Fibroblast of skin of right quadriceps (primary cell): ENCODE measurements around the gene SMARCA4.
"Not testable (repeated sequence)": the region's sequence is repeated elsewhere in the genome, so short reads cannot be mapped to it uniquely, and the experiment has no call there.

Experiments
- DNase-seq: peaks from one replicate; pipeline ENCODE4 v3.0.0-alpha.2; 2013

The SMARCA4 gene

DNA sequence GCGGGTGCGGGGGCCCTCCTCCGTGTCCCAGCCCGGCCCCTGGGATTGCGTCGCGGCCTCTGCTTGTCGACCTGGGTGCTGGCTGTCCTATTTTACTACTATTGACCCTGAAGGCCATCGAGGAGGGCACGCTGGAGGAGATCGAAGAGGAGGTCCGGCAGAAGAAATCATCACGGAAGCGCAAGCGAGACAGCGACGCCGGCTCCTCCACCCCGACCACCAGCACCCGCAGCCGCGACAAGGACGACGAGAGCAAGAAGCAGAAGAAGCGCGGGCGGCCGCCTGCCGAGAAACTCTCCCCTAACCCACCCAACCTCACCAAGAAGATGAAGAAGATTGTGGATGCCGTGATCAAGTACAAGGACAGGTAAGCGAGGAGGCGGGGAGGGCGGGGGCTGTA is 80.4 kb downstream of the SMARCA4 start:
- DNase-seq = no peak

DNA sequence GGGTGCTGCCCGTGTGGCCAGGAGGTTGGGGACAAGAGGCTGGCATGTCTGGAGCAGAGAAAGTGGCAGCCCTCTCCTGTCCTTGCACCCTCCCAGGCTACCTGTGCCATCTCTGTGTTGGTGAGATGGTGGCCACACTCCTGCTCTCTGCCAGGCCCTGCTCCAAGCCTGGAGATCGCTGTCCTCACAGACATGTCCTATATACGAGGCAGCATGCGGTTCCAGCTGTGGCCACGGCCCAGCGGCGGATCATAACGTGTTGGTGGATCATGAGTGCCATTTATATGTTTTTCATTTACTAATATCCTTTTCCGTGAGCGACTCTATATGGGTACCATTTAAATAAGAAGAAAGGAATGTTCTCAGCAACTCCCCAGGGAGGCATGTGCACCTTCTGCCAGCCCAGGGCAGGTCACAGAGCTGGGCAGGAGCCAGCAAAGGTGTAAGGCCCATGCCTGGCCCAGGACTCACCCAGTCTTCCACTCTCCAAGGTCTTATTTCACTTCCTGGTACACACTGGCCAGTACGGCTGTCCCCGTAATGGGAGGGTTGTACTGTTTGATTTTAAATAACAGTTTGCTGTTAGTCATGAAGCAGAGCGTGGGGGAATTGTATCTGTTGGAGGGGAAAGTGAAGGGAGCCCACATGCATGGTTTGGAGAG is 81.3 kb downstream of the SMARCA4 start:
- DNase-seq = no peak

DNA sequence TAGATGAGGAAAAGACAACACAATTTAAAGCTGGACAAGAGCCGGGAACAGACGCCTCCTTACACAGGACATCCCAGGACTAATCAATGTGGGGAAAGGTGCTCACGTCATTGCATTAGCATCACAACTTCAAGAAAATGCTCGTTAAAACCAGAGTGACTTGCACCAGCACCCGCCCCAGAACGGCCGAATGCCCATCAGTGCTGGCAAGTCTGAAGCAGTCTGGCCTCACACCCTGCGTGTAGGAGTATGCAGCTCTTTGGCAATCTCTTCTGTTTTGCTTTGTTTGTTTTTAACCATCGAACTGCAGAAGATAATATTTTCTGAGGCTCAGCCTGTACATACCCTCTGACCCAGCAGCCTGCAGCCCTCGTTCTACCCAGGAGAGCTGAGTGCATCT is 83.6 kb downstream of the SMARCA4 start:
- no peak for DNase-seq

DNA sequence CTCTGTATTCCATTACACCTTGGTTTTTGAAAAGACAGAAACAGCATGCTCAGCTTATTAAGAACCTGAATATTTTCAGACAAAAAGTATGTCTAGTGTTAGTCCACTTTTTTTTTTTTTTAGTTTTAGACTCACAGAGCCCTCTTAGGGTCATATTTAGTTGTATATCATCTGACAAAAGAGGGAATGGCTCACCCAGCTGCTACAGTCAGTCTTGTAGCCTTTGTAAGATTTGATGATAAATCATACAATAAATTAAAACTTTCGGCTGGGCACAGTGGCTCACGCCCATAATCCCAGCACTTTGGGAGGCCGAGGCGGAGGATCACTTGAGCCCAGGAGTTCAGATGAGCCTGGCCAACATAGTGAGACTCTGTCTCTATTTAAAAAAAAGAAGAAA is 84.7 kb downstream of the SMARCA4 start:
- no peak for DNase-seq

DNA sequence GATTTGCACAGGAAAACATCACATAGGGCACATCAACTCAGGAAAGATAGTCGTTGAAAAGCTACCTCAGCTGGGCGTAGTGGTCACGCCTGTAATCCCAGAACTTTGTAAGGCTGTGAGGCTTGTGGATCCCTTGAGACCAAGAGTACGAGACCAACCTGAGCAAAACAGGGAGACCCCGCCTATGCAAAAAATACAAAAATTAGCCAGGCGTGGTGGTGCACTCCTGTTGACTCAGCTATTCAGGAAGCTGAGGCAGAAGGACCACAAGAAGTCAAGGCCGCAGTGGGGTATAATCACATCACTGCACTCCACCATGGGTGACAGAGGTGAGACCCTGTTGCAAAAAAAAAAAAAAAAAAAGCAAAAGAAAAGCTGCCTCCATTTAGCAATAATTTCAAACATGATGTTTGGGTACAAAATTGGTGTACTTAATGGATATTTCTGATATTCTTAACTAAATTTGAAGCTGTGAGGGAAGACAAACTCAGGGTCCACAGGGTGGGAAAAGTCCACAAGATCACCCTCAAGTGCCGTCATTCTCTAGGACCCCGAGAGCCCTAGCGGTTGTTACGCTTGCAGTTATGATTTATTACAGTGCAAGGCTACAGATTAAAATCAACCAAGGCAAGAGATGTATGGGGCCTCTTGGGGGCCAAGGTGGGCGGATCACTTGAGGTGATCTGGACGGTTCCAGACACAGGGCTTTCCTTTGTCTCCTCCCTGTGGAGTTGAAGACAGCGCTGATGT is 86.0 kb downstream of the SMARCA4 start:
- no peak for DNase-seq

DNA sequence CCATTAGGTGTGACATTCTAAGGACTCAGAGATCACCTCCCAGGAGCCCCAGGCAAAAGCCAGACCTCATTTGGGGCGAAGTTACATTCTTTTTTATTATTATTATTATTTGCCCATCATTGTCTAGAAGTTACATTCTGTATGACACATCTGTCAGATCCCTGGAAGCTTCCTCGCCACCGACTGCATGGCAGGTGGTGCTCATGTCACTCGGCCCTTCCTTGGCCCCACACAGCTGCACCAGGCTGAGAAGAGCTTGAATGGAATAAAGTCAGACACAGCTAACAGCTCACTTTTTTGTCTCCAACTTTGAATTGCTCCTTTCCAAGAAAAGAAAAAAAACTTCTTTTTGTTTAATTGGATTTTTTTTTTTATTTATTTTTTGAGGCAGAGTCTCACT is 87.0 kb downstream of the SMARCA4 start:
- no peak for DNase-seq

DNA sequence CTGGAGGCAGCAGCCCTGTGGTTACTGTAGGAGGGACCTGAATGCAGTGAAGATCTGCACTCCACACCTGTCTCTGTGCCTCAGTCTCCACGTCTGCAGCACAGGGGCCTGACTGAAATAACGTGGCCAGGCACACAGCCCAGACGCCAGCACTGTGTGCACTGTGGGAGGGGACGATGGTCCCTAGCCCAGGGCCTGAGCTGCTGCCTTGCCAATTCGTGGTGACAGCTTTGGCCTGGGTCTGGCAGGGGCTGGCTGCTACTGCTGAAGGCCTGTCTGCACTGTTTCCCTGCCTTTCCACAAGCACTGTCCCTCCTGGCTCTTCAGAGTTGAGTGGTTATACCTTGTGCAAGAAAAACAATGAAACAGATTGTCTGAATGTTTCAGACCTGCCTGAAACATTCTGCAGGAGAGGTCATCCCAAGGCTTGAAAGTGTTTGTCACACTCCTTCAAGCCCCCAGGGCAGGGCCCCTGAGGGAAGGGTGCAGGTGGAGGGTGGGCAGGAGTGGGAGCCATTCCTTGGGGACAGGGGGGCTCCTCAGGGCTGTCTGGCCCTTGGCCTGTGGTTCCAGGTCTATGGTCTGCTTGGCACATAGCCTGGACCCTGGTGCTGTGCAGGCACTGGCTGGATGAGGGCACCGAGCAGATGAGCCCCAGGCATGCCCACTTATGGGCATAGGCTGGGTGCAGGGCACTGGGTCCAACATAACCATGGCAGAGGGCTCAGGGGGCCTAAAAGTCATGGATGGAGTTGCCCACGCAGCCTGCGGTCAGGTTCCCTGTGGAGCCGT is 89.7 kb downstream of the SMARCA4 start:
- DNase-seq = no peak

DNA sequence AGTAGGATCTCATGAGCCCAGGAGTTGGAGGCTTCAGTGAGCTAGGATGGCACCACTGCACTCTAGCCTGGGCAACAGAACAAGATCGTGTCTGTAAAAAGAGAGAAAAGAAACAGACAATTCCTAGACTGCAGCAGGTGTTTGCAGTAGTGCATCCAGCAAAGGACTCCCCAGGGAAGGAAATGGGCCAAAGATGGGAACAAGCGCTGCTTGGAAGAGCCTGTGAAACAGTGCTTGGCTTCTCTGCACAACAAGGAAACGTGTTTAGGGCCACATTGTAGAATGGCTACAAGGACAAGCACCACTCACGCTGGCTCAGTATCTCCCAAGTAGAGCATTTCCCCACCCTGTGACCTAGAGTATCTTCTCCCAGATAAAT is 93.0 kb downstream of the SMARCA4 start:
- DNase-seq = no peak

DNA sequence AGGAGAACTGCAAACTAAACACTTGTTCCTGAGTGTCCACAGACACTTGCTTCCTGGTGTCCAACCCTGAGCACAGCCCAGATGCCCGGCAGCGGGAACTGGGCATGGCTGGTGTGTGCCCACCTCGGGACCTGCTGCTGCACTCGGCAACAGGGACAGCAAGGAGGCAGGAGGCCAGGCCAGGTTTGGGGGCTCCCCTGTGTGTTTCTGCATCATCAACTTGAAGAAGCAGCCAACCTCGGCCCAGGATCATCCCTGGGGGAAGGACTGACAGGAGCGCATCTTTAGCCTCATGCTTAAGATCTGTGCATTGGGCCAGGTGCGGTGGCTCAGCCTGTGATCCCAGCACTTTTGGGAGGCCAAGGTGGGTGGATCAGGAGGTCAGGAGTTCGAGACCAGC is 93.4 kb downstream of the SMARCA4 start:
- no peak for DNase-seq

DNA sequence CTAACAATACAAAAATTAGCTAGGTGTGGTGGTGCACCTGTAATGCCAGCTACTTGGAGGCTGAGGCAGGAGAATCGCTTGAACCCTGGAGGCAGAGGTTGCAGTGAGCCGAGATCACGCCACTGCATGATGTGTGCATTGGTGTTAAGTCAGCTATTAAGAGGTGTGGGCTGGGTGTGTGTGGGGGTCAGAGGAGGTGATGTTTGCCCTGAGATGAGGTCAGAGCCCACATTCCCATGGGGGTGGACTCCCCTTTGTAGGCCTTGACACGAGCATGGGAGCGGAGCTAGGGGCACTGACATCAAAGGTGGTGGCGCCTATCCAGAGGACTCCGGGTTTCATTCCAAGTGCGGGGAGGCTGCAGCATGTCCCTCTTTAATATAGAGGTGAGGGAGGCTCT is 93.8 kb downstream of the SMARCA4 start:
- DNase-seq = no peak

DNA sequence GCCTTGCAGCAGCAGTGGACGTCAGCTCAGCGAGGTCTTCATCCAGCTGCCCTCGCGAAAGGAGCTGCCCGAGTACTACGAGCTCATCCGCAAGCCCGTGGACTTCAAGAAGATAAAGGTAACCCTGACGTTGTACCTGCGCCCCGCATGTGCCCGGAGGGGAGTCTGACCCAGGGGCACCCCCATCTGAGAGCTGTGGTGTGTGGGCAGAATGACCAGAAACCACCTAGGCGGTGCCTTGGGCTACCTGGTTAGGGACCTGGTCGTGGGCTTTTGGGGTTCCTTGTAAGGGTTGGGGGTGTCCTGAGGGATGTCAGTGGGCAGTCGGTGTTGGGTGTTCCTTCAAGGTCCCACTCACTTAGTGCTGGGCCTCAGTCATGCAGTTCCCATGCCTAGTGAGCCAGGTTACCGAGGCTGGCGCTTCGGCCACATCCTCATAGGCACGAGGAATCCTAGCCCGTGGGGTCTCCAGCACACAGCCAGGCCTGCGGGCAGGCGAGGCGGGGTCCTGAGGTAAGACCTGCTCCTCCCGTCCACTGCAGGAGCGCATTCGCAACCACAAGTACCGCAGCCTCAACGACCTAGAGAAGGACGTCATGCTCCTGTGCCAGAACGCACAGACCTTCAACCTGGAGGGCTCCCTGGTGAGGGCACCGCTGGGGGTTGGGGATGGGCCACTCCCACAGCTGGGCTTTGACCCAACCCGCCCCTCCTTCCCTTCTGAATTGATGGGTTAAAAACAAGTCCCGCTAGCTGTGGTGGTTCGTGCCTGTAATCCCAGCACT is 97.6 kb downstream of the SMARCA4 start:
- DNase-seq = no peak

DNA sequence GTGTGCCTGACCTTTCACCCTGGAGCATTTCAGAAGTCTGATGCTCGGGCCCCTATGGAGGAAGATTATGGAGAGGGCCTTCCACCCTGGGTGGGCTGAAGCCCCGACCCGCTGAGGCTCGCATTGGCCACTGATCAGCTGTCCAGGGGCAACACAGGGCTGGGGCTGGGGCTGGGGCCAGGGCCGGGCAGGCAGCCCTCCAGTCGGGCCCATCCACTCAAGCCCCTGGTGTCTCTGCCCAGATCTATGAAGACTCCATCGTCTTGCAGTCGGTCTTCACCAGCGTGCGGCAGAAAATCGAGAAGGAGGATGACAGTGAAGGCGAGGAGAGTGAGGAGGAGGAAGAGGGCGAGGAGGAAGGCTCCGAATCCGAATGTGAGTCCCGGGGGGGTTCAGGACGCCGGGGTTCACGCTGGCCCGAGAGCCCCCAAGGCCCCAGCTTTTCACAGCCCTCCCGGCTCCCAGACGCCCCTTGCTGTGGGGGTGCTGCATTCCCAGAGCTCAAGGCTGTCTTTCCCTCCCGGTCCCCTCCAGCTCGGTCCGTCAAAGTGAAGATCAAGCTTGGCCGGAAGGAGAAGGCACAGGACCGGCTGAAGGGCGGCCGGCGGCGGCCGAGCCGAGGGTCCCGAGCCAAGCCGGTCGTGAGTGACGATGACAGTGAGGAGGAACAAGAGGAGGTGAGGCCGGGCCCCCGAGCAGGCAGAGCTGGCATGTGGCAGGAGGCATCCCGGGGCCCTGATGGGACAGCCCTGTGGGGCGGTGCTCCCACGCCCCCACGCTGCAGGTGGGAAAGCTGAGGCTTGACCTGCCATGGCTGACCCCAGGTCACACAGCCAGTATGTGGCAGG is 98.9 kb downstream of the SMARCA4 start:
- no peak for DNase-seq

DNA sequence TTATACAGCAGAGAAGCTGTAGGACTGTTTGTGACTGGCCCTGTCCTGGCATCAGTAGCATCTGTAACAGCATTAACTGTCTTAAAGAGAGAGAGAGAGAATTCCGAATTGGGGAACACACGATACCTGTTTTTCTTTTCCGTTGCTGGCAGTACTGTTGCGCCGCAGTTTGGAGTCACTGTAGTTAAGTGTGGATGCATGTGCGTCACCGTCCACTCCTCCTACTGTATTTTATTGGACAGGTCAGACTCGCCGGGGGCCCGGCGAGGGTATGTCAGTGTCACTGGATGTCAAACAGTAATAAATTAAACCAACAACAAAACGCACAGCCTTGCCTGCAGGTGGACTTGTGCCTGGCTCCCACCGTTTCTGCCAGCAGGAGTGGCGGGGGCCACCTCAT is 101.1 kb downstream of the SMARCA4 start:
- no peak for DNase-seq

DNA sequence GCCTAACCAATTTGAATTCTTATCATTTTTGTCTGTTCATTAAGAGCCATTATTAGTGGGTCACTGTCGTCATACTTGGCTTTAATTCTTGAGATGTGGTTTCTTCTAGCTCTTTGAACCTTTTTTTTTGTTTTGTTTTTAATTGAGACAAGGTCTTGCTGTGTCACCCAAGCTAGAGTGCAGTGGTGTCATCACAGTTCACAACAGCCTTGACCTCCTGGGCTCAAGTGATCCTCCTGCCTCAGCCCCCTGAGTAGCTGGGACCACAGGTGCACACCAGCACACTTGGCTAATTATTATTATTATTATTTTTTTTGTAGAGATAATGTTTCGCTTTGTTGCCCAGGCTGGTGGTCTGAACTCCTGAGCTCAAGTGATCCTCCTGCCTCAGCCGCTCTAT is 102.6 kb downstream of the SMARCA4 start:
- DNase-seq = no peak

DNA sequence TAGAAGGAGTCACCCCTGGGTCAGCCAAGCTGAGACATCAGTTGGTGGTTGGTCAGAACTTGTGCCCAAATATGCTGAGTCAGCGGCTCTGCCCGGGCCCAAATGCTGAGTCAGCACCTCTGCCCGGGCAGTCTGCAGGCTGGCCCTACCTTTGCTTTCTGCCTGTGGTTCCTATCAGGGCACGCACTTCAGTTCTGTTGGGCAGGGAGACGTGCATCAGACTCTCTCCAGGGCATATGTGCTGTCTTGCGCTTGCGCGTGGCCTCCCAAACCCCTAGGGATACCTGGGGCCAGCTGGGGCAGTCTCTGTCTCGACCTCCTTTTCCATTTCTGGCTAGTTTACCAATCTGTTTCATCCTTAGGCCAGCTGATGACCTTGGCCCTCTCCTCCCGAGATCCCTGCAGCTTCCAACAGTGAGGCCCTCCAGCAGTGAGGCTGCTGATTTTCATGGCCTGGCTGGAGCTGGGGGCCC is 104.0 kb downstream of the SMARCA4 start:
- DNase-seq = no peak

DNA sequence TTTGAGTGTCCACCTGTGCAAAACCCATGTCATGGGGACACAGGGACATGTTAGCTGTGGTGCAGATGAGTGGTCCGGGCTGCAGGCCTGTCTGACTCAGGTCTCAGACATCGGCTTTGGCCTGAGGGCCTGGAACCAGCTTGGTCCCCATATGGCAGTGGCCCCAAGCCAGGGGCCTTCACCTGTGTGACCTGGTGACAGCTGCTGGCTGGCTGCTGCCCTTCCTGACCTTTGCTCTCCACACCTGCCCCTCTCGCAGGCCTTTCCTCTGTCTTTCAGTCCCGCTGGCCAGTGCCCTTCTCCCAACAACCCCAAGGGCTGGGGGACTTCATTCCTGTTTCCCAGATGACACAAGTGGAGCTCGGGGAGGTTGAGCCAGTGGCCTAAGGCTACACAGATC is 105.5 kb downstream of the SMARCA4 start:
- no peak for DNase-seq

DNA sequence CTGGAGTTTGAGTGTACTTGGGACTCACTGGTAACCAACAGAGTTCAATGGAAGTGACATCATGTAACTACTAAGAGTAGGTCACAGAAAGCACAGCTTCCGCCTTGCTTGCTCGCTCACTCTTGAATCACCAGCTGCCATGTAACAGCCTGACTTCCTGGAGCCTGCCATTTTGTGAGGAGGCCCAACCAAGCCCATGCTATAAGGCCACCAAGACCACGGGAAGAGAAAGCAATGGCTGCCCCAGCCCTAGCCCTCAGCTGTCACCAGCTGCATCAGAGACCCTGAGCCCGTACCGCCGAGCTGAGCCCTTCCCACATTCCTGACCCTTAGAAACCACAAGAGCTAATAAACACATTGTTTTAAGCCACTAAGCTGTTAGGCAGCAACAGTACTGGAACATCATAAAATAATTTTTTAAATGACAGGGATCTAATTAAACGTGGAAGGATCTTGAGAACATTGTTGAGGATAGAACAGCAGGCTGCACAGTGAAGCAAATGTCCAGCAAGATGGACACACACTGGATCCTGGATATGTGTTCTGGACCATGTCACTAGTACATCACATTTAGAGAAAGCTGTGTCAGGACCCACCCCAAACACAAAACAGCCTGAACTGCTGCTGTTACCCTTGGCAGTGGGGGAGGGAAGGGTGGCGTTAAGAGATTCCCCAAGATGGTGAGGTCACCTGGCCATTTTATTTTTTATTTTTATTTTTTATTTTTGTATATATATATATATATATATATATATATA is 106.7 kb downstream of the SMARCA4 start:
- no peak for DNase-seq

DNA sequence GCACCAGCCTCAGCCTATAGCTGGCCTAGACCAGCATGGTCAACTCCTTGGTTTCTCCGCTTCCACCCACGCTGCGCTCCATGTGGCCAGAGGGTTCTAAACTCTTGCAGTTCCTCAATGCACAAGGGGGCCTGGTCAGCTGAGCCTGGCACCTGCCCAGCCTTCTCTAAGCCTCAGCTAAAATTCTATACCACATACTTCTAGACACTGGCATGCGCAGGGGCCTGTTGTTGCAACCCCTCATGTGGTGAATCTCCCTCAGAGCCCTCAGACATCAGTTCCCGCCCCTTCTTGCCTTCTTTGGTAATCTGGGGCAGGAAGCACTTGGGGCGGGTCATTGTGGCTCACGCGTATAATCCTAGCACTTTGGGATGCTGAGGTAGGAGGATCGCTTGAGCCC is 108.7 kb downstream of the SMARCA4 start:
- no peak for DNase-seq

DNA sequence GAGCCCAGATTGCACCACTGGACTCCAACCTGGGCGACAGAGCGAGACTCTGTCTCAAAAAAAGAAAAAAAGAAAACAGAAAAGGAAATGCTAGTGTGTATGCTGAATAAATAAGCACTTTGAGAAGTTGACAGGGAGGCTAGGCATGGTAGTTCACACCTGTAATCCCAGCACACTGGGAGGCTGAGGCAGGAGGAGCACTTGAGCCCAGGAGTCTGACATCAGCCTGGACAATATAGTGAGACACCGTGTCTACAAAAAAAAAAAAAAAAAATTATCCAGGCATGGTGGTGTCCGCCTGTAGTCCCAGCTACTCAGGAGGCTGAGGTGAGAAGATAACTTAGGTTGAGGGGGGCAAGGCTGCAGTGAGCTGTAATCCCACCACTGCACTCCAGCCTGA is 109.3 kb downstream of the SMARCA4 start:
- DNase-seq = no peak

DNA sequence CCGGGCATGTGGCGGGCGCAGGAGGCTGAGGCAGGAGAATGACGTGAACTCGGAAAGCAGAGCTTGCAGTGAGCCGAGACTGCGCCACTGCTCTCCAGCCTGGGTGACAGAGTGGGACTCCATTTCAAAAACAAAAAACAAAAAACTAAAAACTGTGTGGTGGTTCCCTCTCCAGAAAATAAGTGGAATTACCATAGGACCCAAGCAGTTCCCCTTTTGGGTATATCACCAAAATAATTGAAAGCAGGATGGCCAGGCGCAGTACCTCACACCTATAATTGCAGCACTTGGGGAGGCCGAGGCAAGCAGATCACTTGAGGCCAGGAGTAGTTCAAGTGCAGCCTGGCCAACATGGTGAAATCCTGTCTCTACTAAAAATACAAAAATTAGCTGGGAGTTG is 112.7 kb downstream of the SMARCA4 start:
- no peak for DNase-seq

DNA sequence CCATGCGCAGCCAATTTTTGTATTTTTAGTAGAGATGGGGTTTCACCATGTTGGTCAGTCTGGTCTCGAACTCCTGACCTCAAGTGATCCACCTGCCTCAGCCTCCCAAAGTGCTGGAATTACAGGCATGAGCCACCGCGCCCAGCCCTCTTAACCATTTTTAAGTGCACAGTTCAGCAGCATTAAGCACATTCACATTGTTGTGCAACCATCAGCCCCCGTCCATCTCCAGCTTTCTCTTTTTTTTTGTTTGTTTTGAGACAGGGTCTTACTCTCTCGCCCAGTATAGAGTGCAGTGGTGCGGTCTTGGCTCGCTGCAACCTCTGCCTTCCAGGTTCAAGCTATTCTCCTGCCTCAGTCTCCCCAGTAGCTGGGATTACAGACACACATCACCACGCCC is 116.0 kb downstream of the SMARCA4 start:
- not testable (repeated sequence) for DNase-seq
